Measurements from ENCODE around the gene FBXO10.

FBXO10 gene

GRCh38 chr9:37501957-37502596, 74.1 kb downstream of the FBXO10 start:
- Histone ChIP-seq H3K9me3 (ENCODE audit: control insufficient read depth, low read length) (no peaks in the 10 kb centered on the region), H3K36me3 (ENCODE audit: control insufficient read depth in 1 of 2, insufficient read depth in 2 of 2, low read depth in 1 of 2, low read length in 2 of 2) (peaks cover 47 to 85% of the 10 kb centered on the region in 2 experiments), H3K4me3 (ENCODE audit: insufficient read depth in 1 of 2, low read depth in 1 of 2, low read length in 2 of 2) (no peak overlapping the region), H3K4ac (ENCODE audit: low read depth in 1 of 2, low read length in 2 of 2) (no peak overlapping the region), H3K9ac (ENCODE audit: low read length) (no peak overlapping the region), H3K23ac (ENCODE audit: low read length in 2 of 2) (no peak overlapping the region), H3K18ac (ENCODE audit: low read depth in 1 of 2, low read length in 2 of 2) (no peak overlapping the region), H2BK12ac (ENCODE audit: low read length in 2 of 2) (no peak overlapping the region), H3K4me1 (ENCODE audit: control insufficient read depth, insufficient read depth, low read depth, low read length) (no peaks in the 10 kb centered on the region), H4K8ac (ENCODE audit: low read length) (no peak overlapping the region), H2BK5ac (ENCODE audit: low read depth, low read length, poor library complexity, severe bottlenecking) (no peak overlapping the region), H3K14ac (ENCODE audit: low read length in 2 of 2) (no peak overlapping the region), H3K4me2 (ENCODE audit: low read length, poor library complexity, severe bottlenecking) (no peak overlapping the region), H2AFZ (ENCODE audit: low read depth, low read length) (no peak overlapping the region), H4K91ac (ENCODE audit: low read length) (no peak overlapping the region), H2AK5ac (ENCODE audit: low read length, severe bottlenecking) (no peak overlapping the region), H3K27me3 (ENCODE audit: control insufficient read depth in 1 of 2, insufficient read depth in 1 of 2, low read length in 2 of 2) (no peaks in the 10 kb centered on the region), H3K79me1 (replicated peaks; ENCODE audit: low read length, poor library complexity, severe bottlenecking) (peaks cover 11% of the 10 kb centered on the region), H2BK15ac (ENCODE audit: low read depth, poor library complexity, severe bottlenecking) (no peak overlapping the region), H2BK120ac (ENCODE audit: low read depth, low read length) (no peak overlapping the region), H3K27ac (ENCODE audit: low read length, poor library complexity, severe bottlenecking) (no peak overlapping the region)
- no peak for DNase-seq
- 70% methylated on average over 2 of the region's 2 CpGs for WGBS

- peaks cover 19% of the 10 kb centered on the region for H3K79me1 ChIP-seq (replicated peaks; ENCODE audit: low read length, poor library complexity, severe bottlenecking)
- H3K4me1 ChIP-seq (ENCODE audit: control insufficient read depth, insufficient read depth, low read depth, low read length) = no peaks in the 10 kb centered on the region
- H3K4me2 ChIP-seq (ENCODE audit: low read length, poor library complexity, severe bottlenecking) = no peak overlapping the region
- H3K4ac ChIP-seq (ENCODE audit: low read depth in 1 of 2, low read length in 2 of 2) = no peak overlapping the region
- no peak overlapping the region for H3K14ac ChIP-seq (ENCODE audit: low read length in 2 of 2)
- no peak overlapping the region for H2BK5ac ChIP-seq (ENCODE audit: low read depth, low read length, poor library complexity, severe bottlenecking)
- no peak overlapping the region for H2AK5ac ChIP-seq (ENCODE audit: low read length, severe bottlenecking)
- no peaks in the 10 kb centered on the region for H3K27me3 ChIP-seq (ENCODE audit: control insufficient read depth in 1 of 2, insufficient read depth in 1 of 2, low read length in 2 of 2)
- no peak overlapping the region for H4K8ac ChIP-seq (ENCODE audit: low read length)
- no peak overlapping the region for H3K9ac ChIP-seq (ENCODE audit: low read length)
- H3K18ac ChIP-seq (ENCODE audit: low read depth in 1 of 2, low read length in 2 of 2) = no peak overlapping the region
- H3K27ac ChIP-seq (ENCODE audit: low read length, poor library complexity, severe bottlenecking) = no peak overlapping the region
- 96% methylated on average over 5 of the region's 6 CpGs for WGBS
- H3K4me3 ChIP-seq (ENCODE audit: insufficient read depth in 1 of 2, low read depth in 1 of 2, low read length in 2 of 2) = no peak overlapping the region
- peaks cover 51 to 88% of the 10 kb centered on the region in 2 experiments for H3K36me3 ChIP-seq (ENCODE audit: control insufficient read depth in 1 of 2, insufficient read depth in 2 of 2, low read depth in 1 of 2, low read length in 2 of 2)
- no peaks in the 10 kb centered on the region for H3K9me3 ChIP-seq (ENCODE audit: control insufficient read depth, low read length)
- DNase-seq = no peak
- H2BK120ac ChIP-seq (ENCODE audit: low read depth, low read length) = no peak overlapping the region
- no peak overlapping the region for H2BK12ac ChIP-seq (ENCODE audit: low read length in 2 of 2)
- H2AFZ ChIP-seq (ENCODE audit: low read depth, low read length) = no peak overlapping the region
- H4K91ac ChIP-seq (ENCODE audit: low read length) = no peak overlapping the region
- no peak overlapping the region for H2BK15ac ChIP-seq (ENCODE audit: low read depth, poor library complexity, severe bottlenecking)
- H3K23ac ChIP-seq (ENCODE audit: low read length in 2 of 2) = no peak overlapping the region
These were observed 76.9 kb downstream of the FBXO10 start for GRCh38 chr9:37499297-37499696.

GRCh38 chr9:37498457-37498856, 77.7 kb downstream of the FBXO10 start:
- no peak overlapping the region for H2AK5ac ChIP-seq (ENCODE audit: low read length, severe bottlenecking)
- no peak for DNase-seq
- WGBS = 44% methylated on average over 3 of the region's 3 CpGs

GRCh38 chr9:37497320-37497719, 78.9 kb downstream of the FBXO10 start:
- H3K4me1 ChIP-seq (ENCODE audit: control insufficient read depth, insufficient read depth, low read depth, low read length) = no peaks in the 10 kb centered on the region
- H3K23ac ChIP-seq (ENCODE audit: low read length in 2 of 2) = no peak overlapping the region
- no peak overlapping the region for H3K18ac ChIP-seq (ENCODE audit: low read depth in 1 of 2, low read length in 2 of 2)
- H2BK120ac ChIP-seq (ENCODE audit: low read depth, low read length) = no peak overlapping the region
- DNase-seq = no peak
- H3K9me3 ChIP-seq (ENCODE audit: control insufficient read depth, low read length) = no peaks in the 10 kb centered on the region
- no peak overlapping the region for H4K91ac ChIP-seq (ENCODE audit: low read length)
- no peak overlapping the region for H2BK15ac ChIP-seq (ENCODE audit: low read depth, poor library complexity, severe bottlenecking)
- H3K4ac ChIP-seq (ENCODE audit: low read depth in 1 of 2, low read length in 2 of 2) = no peak overlapping the region
- no peak overlapping the region for H3K14ac ChIP-seq (ENCODE audit: low read length in 2 of 2)
- WGBS = 98% methylated on average over 3 of the region's 3 CpGs
- no peaks in the 10 kb centered on the region for H3K27me3 ChIP-seq (ENCODE audit: control insufficient read depth in 1 of 2, insufficient read depth in 1 of 2, low read length in 2 of 2)
- H3K79me1 ChIP-seq (replicated peaks; ENCODE audit: low read length, poor library complexity, severe bottlenecking) = peaks cover 21% of the 10 kb centered on the region
- H3K36me3 ChIP-seq (ENCODE audit: control insufficient read depth in 1 of 2, insufficient read depth in 2 of 2, low read depth in 1 of 2, low read length in 2 of 2) = peaks cover 50 to 88% of the 10 kb centered on the region in 2 experiments
- H2BK5ac ChIP-seq (ENCODE audit: low read depth, low read length, poor library complexity, severe bottlenecking) = no peak overlapping the region
- no peak overlapping the region for H4K8ac ChIP-seq (ENCODE audit: low read length)
- no peak overlapping the region for H2AK5ac ChIP-seq (ENCODE audit: low read length, severe bottlenecking)
- H3K9ac ChIP-seq (ENCODE audit: low read length) = no peak overlapping the region
- no peak overlapping the region for H3K4me3 ChIP-seq (ENCODE audit: insufficient read depth in 1 of 2, low read depth in 1 of 2, low read length in 2 of 2)
- no peak overlapping the region for H2BK12ac ChIP-seq (ENCODE audit: low read length in 2 of 2)
- H3K27ac ChIP-seq (ENCODE audit: low read length, poor library complexity, severe bottlenecking) = no peak overlapping the region
- no peak overlapping the region for H2AFZ ChIP-seq (ENCODE audit: low read depth, low read length)
- H3K4me2 ChIP-seq (ENCODE audit: low read length, poor library complexity, severe bottlenecking) = no peak overlapping the region

More at GRCh38 chr9:37498457-37498856, 77.7 kb downstream of the FBXO10 start:
- no peaks in the 10 kb centered on the region for H3K4me1 ChIP-seq (ENCODE audit: control insufficient read depth, insufficient read depth, low read depth, low read length)
- H3K18ac ChIP-seq (ENCODE audit: low read depth in 1 of 2, low read length in 2 of 2) = no peak overlapping the region
- peaks cover 55 to 88% of the 10 kb centered on the region in 2 experiments for H3K36me3 ChIP-seq (ENCODE audit: control insufficient read depth in 1 of 2, insufficient read depth in 2 of 2, low read depth in 1 of 2, low read length in 2 of 2)
- H3K4me2 ChIP-seq (ENCODE audit: low read length, poor library complexity, severe bottlenecking) = no peak overlapping the region
- H3K27ac ChIP-seq (ENCODE audit: low read length, poor library complexity, severe bottlenecking) = no peak overlapping the region
- H3K4me3 ChIP-seq (ENCODE audit: insufficient read depth in 1 of 2, low read depth in 1 of 2, low read length in 2 of 2) = no peak overlapping the region
- H2AFZ ChIP-seq (ENCODE audit: low read depth, low read length) = no peak overlapping the region
- no peak overlapping the region for H3K9ac ChIP-seq (ENCODE audit: low read length)
- no peak overlapping the region for H3K23ac ChIP-seq (ENCODE audit: low read length in 2 of 2)
- H3K79me1 ChIP-seq (replicated peaks; ENCODE audit: low read length, poor library complexity, severe bottlenecking) = peaks cover 19% of the 10 kb centered on the region
- no peaks in the 10 kb centered on the region for H3K27me3 ChIP-seq (ENCODE audit: control insufficient read depth in 1 of 2, insufficient read depth in 1 of 2, low read length in 2 of 2)
- no peak overlapping the region for H4K91ac ChIP-seq (ENCODE audit: low read length)
- H3K9me3 ChIP-seq (ENCODE audit: control insufficient read depth, low read length) = no peaks in the 10 kb centered on the region
- H2BK15ac ChIP-seq (ENCODE audit: low read depth, poor library complexity, severe bottlenecking) = no peak overlapping the region
- no peak overlapping the region for H3K4ac ChIP-seq (ENCODE audit: low read depth in 1 of 2, low read length in 2 of 2)
- no peak overlapping the region for H3K14ac ChIP-seq (ENCODE audit: low read length in 2 of 2)
- H2BK120ac ChIP-seq (ENCODE audit: low read depth, low read length) = no peak overlapping the region
- no peak overlapping the region for H2BK5ac ChIP-seq (ENCODE audit: low read depth, low read length, poor library complexity, severe bottlenecking)
- no peak overlapping the region for H4K8ac ChIP-seq (ENCODE audit: low read length)
- no peak overlapping the region for H2BK12ac ChIP-seq (ENCODE audit: low read length in 2 of 2)

Measured in mesenchymal stem cell (in vitro differentiated cells and primary cell).